GM19438 (cell line): Measurements from ENCODE around the gene BMP2.

ENCODE experiments used
- ATAC-seq: cut with Tn5 transposase; IDR thresholded peaks from one replicate; pipeline ENCODE4 v1.9.1; 2021; ENCODE audit warnings: low read depth; ENCODE audit not compliant: unreplicated experiment

The BMP2 gene

GRCh38 chr20:6767126-6767535, 355 bp upstream of the BMP2 start:
- ATAC-seq = no peak

- peak; percentile 32 for ATAC-seq
Measured at GRCh38 chr20:6768228-6769140, 998 bp downstream of the BMP2 start.

GRCh38 chr20:6769903-6770785, 2.7 kb downstream of the BMP2 start:
- ATAC-seq = no peak

- ATAC-seq = no peak
Measured at GRCh38 chr20:6770786-6771100, 3.3 kb downstream of the BMP2 start.

GRCh38 chr20:6780433-6781190, 13.1 kb downstream of the BMP2 start:
- no peak for ATAC-seq

- ATAC-seq = no peak
Measured at GRCh38 chr20:6783752-6784151, 16.3 kb downstream of the BMP2 start.

GRCh38 chr20:6784210-6784631, 16.7 kb downstream of the BMP2 start:
- ATAC-seq = no peak

- ATAC-seq = no peak
Measured at GRCh38 chr20:6784767-6785166, 17.3 kb downstream of the BMP2 start.

GRCh38 chr20:6786548-6786947, 19.1 kb downstream of the BMP2 start:
- ATAC-seq = no peak

GRCh38 chr20:6792789-6793188, 25.3 kb downstream of the BMP2 start:
- no peak for ATAC-seq

GRCh38 chr20:6802227-6802626, 34.7 kb downstream of the BMP2 start:
- ATAC-seq = no peak

- ATAC-seq = no peak
Measured at GRCh38 chr20:6806275-6806674, 38.8 kb downstream of the BMP2 start.

GRCh38 chr20:6811262-6812035, 44.0 kb downstream of the BMP2 start:
- no peak for ATAC-seq

- no peak for ATAC-seq
Measured at GRCh38 chr20:6812530-6812929, 45.0 kb downstream of the BMP2 start.

GRCh38 chr20:6814945-6815344, 47.5 kb downstream of the BMP2 start:
- no peak for ATAC-seq

- no peak for ATAC-seq
Measured at GRCh38 chr20:6818033-6818808, 50.7 kb downstream of the BMP2 start.

- no peak for ATAC-seq
Measured at GRCh38 chr20:6819599-6819998, 52.1 kb downstream of the BMP2 start.

- no peak for ATAC-seq
Measured at GRCh38 chr20:6824401-6824800, 56.9 kb downstream of the BMP2 start.

- ATAC-seq = no peak
Measured at GRCh38 chr20:6827472-6827871, 60.0 kb downstream of the BMP2 start.
